DOHH2 (cell line): ENCODE data around the gene NAV2.
A peak's percentile ranks its signal among the peaks of the same experiment; 100 is the strongest.

Experiments
- H3F3A ChIP-seq: fragments of 200-600 bp; sonication (generic), shearing (Covaris generic); 2 replicates; pipeline ENCODE4 v1.6.0; 2016; ENCODE audit warnings: antibody characterized with exemption, mild to moderate bottlenecking; ENCODE audit not compliant: control insufficient read depth, insufficient read depth
- H3K27ac ChIP-seq: fragments of 200-600 bp; sonication (generic); 2 replicates; pipeline ENCODE4 v1.5.1; 2014; ENCODE audit warnings: low read depth, mild to moderate bottlenecking, low read length, moderate library complexity
- H3K27me3 ChIP-seq: fragments of 200-600 bp; sonication (generic); 2 replicates; pipeline ENCODE4 v1.6.1; 2014; ENCODE audit warnings: mild to moderate bottlenecking, low read length, mixed read lengths; ENCODE audit not compliant: control insufficient read depth
- H3K36me3 ChIP-seq: fragments of 200-600 bp; sonication (generic); 2 replicates; pipeline ENCODE4 v1.6.1; 2014; ENCODE audit warnings: mild to moderate bottlenecking, low read length, moderate library complexity, mixed read lengths; ENCODE audit not compliant: control insufficient read depth
- H3K4me1 ChIP-seq: fragments of 200-600 bp; sonication (generic); 2 replicates; pipeline ENCODE4 v1.6.1; 2014; ENCODE audit warnings: mild to moderate bottlenecking, low read length, mixed read lengths; ENCODE audit not compliant: control insufficient read depth
- H3K4me2 ChIP-seq: fragments of 200-600 bp; sonication (generic); 2 replicates; pipeline ENCODE4 v1.6.0; 2014; ENCODE audit warnings: mild to moderate bottlenecking, low read length, moderate library complexity
- H3K4me3 ChIP-seq: fragments of 200-600 bp; sonication (generic); 2 replicates; pipeline ENCODE4 v1.5.1; 2014; ENCODE audit warnings: mild to moderate bottlenecking, low read length, mixed read lengths
- H3K79me2 ChIP-seq: fragments of 200-600 bp; sonication (generic); 2 replicates; pipeline ENCODE4 v1.6.1; 2014; ENCODE audit warnings: mild to moderate bottlenecking, low read length, mixed read lengths; ENCODE audit not compliant: control insufficient read depth
- H3K9me2 ChIP-seq: fragments of 200-600 bp; sonication (generic); replicated peaks from 2 replicates; pipeline ENCODE4 v1.6.1; 2014; ENCODE audit warnings: mild to moderate bottlenecking, low read length, mixed read lengths; ENCODE audit not compliant: control insufficient read depth
- H3K9me3 ChIP-seq: fragments of 200-600 bp; sonication (generic); 2 replicates; pipeline ENCODE4 v1.6.1; 2014; ENCODE audit warnings: antibody characterized with exemption, low read length, mixed read lengths; ENCODE audit not compliant: control insufficient read depth, insufficient read depth
- H4K20me1 ChIP-seq: fragments of 200-600 bp; sonication (generic); 2 replicates; pipeline ENCODE4 v1.6.0; 2014; ENCODE audit warnings: low read depth, mild to moderate bottlenecking, antibody characterized with exemption, low read length, moderate library complexity; ENCODE audit not compliant: control insufficient read depth, insufficient read depth
- CTCF ChIP-seq: fragments of 200-600 bp; sonication (generic); IDR thresholded peaks from one replicate; pipeline ENCODE4 v1.5.1; 2014; ENCODE audit warnings: antibody characterized with exemption, mild to moderate bottlenecking, low read depth, low read length; ENCODE audit not compliant: poor library complexity, severe bottlenecking
- EZH2phosphoT487 ChIP-seq: fragments of 200-600 bp; sonication (generic); IDR thresholded peaks from 2 replicates; pipeline ENCODE4 v1.6.1; 2017; ENCODE audit warnings: borderline replicate concordance, mild to moderate bottlenecking, antibody characterized with exemption, low read length, moderate library complexity, mixed read lengths

NAV2 gene

GRCh38 chr11:19742588-19743292, 30.1 kb downstream of the NAV2 start:
- Histone ChIP-seq H3K9me3 (no peaks in the 10 kb centered on the region), H3K4me3 (no peak overlapping the region), H3K36me3 (no peaks in the 10 kb centered on the region), H3K9me2 (no peaks in the 10 kb centered on the region), H3K79me2 (no peaks in the 10 kb centered on the region), H3K4me1 (no peaks in the 10 kb centered on the region), H3K4me2 (no peak overlapping the region), H4K20me1 (no peaks in the 10 kb centered on the region), H3F3A (no peaks in the 10 kb centered on the region), H3K27ac (no peak overlapping the region), H3K27me3 (peaks cover 3% of the 10 kb centered on the region; the same call in 1 of the 2 replicates)
- TF ChIP-seq CTCF = peak; percentile 80
- no peak for TF ChIP-seq EZH2phosphoT487

- Histone ChIP-seq H4K20me1 (no peaks in the 10 kb centered on the region), H3K36me3 (no peaks in the 10 kb centered on the region), H3K9me2 (no peaks in the 10 kb centered on the region), H3K79me2 (no peaks in the 10 kb centered on the region), H3K27me3 (peaks cover 3% of the 10 kb centered on the region; the same call in 1 of the 2 replicates), H3K27ac (no peak overlapping the region), H3K4me1 (no peaks in the 10 kb centered on the region), H3K9me3 (no peaks in the 10 kb centered on the region), H3K4me2 (no peak overlapping the region), H3K4me3 (no peak overlapping the region), H3F3A (no peaks in the 10 kb centered on the region)
- TF ChIP-seq CTCF (no peak), EZH2phosphoT487 (no peak)
Observed at GRCh38 chr11:19743622-19744021, 31.0 kb downstream of the NAV2 start.

GRCh38 chr11:19744130-19744529, 31.5 kb downstream of the NAV2 start:
- Histone ChIP-seq H3K4me3 (no peak overlapping the region), H3K4me2 (no peak overlapping the region), H4K20me1 (no peaks in the 10 kb centered on the region), H3K36me3 (no peaks in the 10 kb centered on the region), H3K9me3 (no peaks in the 10 kb centered on the region), H3F3A (no peaks in the 10 kb centered on the region), H3K79me2 (no peaks in the 10 kb centered on the region), H3K27me3 (peaks cover 3% of the 10 kb centered on the region; the same call in 1 of the 2 replicates), H3K9me2 (no peaks in the 10 kb centered on the region), H3K27ac (no peak overlapping the region), H3K4me1 (no peaks in the 10 kb centered on the region)
- no peak for TF ChIP-seq CTCF
- TF ChIP-seq EZH2phosphoT487 = no peak
